A673 (cell line): ENCODE results near the gene C17orf113. TPM values are rescaled to one million over a fixed set of nuclear protein-coding genes. Genes with fewer than 3 reads are reported as not detected.

Experiments used
- BruUV-seq: library from RNA; stranded (reverse); fragments of 400-500 nt; replicated peaks from 2 replicates; lab custom pipeline; 2021; lab: Mats Ljungman, UMichigan
- CTCF ChIA-PET: fragments of 300-600 bp; sonication (Branson Sonifier 250); formaldehyde crosslinking; loops from one replicate; lab custom pipeline; 2022; ENCODE audit warnings: antibody characterized with exemption; lab: Charles Lee
- POLR2A ChIA-PET: fragments of 300-600 bp; sonication (Branson Sonifier 250); formaldehyde crosslinking; loops from one replicate; lab custom pipeline; 2022; ENCODE audit warnings: antibody characterized with exemption; ENCODE audit not compliant: low non-redundant PET; lab: Charles Lee
- DNase-seq: peaks from one replicate; pipeline ENCODE4 v3.0.0-alpha.2; 2015; ENCODE audit warnings: low spot score
- H3K27ac ChIP-seq: fragments of 200-600 bp; sonication (generic); 2 replicates; pipeline ENCODE4 v1.5.1; 2016; ENCODE audit warnings: mixed run types, low read depth, mild to moderate bottlenecking, mixed read lengths, antibody characterized with exemption, low read length; ENCODE audit not compliant: poor library complexity, severe bottlenecking
- H3K27me3 ChIP-seq: fragments of 200-600 bp; sonication (generic); replicated peaks from 2 replicates; pipeline ENCODE4 v1.6.1; 2017; ENCODE audit warnings: mixed run types, low read depth, mild to moderate bottlenecking, mixed read lengths, antibody characterized with exemption, low read length; ENCODE audit not compliant: insufficient read depth, poor library complexity
- H3K36me3 ChIP-seq: fragments of 200-600 bp; sonication (generic); 2 replicates; pipeline ENCODE4 v1.6.1; 2016; ENCODE audit warnings: mixed run types, mild to moderate bottlenecking, mixed read lengths, antibody characterized with exemption, low read length; ENCODE audit not compliant: insufficient read depth, poor library complexity, severe bottlenecking
- H3K4me1 ChIP-seq: fragments of 200-600 bp; sonication (generic); 2 replicates; pipeline ENCODE4 v1.6.1; 2017; ENCODE audit warnings: mixed run types, mild to moderate bottlenecking, mixed read lengths, antibody characterized with exemption, low read length; ENCODE audit not compliant: insufficient read depth, poor library complexity, severe bottlenecking
- H3K4me3 ChIP-seq: fragments of 200-600 bp; sonication (generic); 2 replicates; pipeline ENCODE4 v1.5.1; 2016; ENCODE audit warnings: low read depth, mixed run types, mild to moderate bottlenecking, mixed read lengths, low read length; ENCODE audit not compliant: poor library complexity, severe bottlenecking
- H3K9me3 ChIP-seq: fragments of 200-600 bp; sonication (generic); 2 replicates; pipeline ENCODE4 v1.6.1; 2016; ENCODE audit warnings: mixed run types, low read depth, mild to moderate bottlenecking, mixed read lengths, antibody characterized with exemption, low read length; ENCODE audit not compliant: poor library complexity, severe bottlenecking
- EZH2 ChIP-seq: fragments of 200-600 bp; sonication (generic); IDR thresholded peaks from 2 replicates; pipeline ENCODE4 v1.6.1; 2017; ENCODE audit warnings: borderline replicate concordance, low read depth, mild to moderate bottlenecking, mixed read lengths, antibody characterized with exemption, low read length; ENCODE audit not compliant: poor library complexity, severe bottlenecking
- intact Hi-C: fragments of 100-400 bp; cut with micrococcal nuclease; formaldehyde crosslinking; loops from one replicate; pipeline ENCODE4 v1.10.0; 2022; ENCODE audit not compliant: unreplicated experiment
- total RNA-seq: library from RNA; stranded (reverse); gene quantifications from 2 replicates; pipeline ENCODE4 v1.2.3, GENCODE V29; 2021
- TF ChIP-seq, protein P1 (sequence below): fragments of 300-800, 200-600 bp; sonication (generic); conservative IDR thresholded peaks from 2 replicates; pipeline ENCODE4 v1.5.1; 2017; ENCODE audit warnings: low read depth, mild to moderate bottlenecking, antibody characterized with exemption, low read length, moderate library complexity, mixed read lengths

Gene C17orf113
- total RNA-seq, 1 experiment from 2014 or later = 0.41 TPM

DNA sequence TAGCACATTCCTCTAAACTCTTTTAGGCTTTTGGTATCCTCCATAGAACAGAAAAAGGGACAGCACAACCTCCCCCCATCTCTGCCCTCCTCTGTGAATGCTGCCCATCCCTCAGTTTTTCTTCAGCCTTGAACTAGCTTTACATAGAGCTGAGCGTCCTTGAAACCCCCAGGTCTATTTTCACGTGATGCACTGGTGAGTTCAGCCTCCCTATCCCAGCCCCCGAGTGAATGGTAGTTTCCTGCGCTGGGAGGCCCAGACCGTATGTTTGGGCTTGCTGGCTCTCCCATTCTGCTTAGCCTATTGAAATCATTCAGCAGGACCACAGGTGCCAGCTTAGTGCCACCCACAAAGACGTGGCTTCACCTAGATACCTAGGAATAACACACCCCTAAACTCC lies 25.4 kb upstream of the C17orf113 start:
- Histone ChIP-seq H3K4me3 (no peak overlapping the region), H3K27ac (no peak overlapping the region), H3K9me3 (no peaks in the 10 kb centered on the region), H3K27me3 (no peaks in the 10 kb centered on the region), H3K4me1 (no peaks in the 10 kb centered on the region), H3K36me3 (no peaks in the 10 kb centered on the region)
- CTCF ChIA-PET = no interaction called here
- no peak for TF ChIP-seq EZH2
- TF ChIP-seq, protein P1, sequence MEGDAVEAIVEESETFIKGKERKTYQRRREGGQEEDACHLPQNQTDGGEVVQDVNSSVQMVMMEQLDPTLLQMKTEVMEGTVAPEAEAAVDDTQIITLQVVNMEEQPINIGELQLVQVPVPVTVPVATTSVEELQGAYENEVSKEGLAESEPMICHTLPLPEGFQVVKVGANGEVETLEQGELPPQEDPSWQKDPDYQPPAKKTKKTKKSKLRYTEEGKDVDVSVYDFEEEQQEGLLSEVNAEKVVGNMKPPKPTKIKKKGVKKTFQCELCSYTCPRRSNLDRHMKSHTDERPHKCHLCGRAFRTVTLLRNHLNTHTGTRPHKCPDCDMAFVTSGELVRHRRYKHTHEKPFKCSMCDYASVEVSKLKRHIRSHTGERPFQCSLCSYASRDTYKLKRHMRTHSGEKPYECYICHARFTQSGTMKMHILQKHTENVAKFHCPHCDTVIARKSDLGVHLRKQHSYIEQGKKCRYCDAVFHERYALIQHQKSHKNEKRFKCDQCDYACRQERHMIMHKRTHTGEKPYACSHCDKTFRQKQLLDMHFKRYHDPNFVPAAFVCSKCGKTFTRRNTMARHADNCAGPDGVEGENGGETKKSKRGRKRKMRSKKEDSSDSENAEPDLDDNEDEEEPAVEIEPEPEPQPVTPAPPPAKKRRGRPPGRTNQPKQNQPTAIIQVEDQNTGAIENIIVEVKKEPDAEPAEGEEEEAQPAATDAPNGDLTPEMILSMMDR = no peak
- no TSS peak for BruUV-seq
- DNase-seq = no peak
- intact Hi-C loops = no loop called here
- POLR2A ChIA-PET = no interaction called here

DNA sequence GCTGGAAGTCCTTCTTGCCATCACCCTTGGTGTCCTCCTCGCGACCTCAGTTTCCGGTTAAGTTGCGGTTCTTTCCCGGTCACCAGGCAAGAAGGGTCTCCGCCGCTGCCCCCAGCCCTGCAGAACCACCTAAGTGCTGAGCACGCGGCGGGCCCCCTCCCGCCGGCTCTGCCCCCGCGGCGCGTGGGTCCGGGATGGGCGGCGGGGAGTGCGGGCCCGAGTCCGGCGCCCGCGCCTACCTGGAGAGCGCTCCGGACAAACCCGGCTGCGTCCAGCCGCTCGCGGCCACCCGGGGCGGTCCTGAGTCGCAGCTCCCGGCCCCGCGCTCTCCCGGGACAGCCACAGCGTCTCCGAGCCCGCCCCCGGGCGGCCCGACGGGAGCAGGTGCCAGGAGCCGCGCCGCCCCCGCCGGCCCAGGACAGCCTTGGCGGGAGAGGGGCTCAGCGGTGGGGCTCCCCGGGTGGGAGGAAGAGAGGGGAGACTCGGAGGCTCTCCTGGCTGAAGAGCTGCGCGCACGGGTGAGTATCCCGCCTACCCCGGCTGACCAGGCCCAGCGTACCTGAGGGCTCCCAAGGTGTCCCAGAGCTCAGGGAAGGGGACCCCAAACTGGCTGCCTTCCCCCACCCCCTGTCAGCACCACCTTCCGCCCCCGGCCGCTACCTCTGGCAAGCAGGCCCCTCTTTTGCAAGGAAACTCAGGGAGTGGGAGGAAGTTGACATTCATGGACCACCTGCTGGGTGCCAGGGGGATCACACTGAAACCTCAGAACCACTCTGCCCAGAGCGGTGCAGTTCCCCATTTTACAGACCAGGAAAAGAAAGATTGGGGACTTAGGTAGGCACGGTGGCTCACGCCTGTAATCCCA lies 22.2 kb upstream of the C17orf113 start:
- Histone ChIP-seq H3K27ac (no peak overlapping the region), H3K36me3 (no peaks in the 10 kb centered on the region), H3K9me3 (no peaks in the 10 kb centered on the region), H3K27me3 (no peaks in the 10 kb centered on the region), H3K4me1 (no peaks in the 10 kb centered on the region), H3K4me3 (peak overlapping the region; percentile 34)
- ChIA-PET POLR2A (no interaction called here), CTCF (no interaction called here)
- TF ChIP-seq, protein P1 = no peak
- TF ChIP-seq EZH2 = no peak
- DNase-seq = no peak
- no TSS peak for BruUV-seq
- intact Hi-C loops = no loop called here

DNA sequence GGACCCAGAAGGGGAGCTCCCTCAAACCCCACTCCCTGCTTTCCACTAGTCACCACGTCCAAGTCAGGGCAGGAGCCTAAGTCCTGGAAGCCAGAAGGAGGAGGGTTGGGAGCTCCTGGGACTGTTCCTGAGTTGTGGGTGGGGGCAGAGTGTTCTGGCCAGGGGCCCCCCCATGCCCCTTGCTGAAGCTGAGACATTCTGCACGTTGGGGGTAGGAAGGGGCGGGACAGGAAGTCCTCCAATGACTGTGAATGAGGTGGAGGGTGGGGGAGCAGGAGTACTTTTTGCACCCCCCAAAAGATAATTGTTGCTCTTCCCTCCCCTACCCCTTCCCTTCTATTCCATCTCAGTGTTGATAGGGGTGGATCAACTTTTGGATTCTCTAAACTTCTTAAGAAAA lies 21.4 kb upstream of the C17orf113 start:
- intact Hi-C loops = no loop called here
- TF ChIP-seq, protein P1 = no peak
- TF ChIP-seq EZH2 = no peak
- no peak overlapping the region for H3K4me3 ChIP-seq
- H3K27me3 ChIP-seq = no peaks in the 10 kb centered on the region
- H3K9me3 ChIP-seq = no peaks in the 10 kb centered on the region
- ChIA-PET POLR2A (no interaction called here), CTCF (interaction anchor here (0.6 kb wide), 1 partner anchor 27 kb away, joined by 3 read pairs; no protein-coding TSS in a partner anchor)
- BruUV-seq = no TSS peak
- H3K36me3 ChIP-seq = no peaks in the 10 kb centered on the region
- no peak for DNase-seq
- no peaks in the 10 kb centered on the region for H3K4me1 ChIP-seq
- H3K27ac ChIP-seq = no peak overlapping the region
